Measurements from ENCODE around the gene PRR36.
"Not testable (repeated sequence)": the region's sequence is repeated elsewhere in the genome, so short reads cannot be mapped to it uniquely, and the experiment has no call there.

Gene PRR36

GRCh38 chr19:7859831-7860713 lies 14.1 kb downstream of the PRR36 start:
- no peak overlapping the region for H3K4me3 ChIP-seq (ENCODE audit: low read length)
- DNase-seq (ENCODE audit: low read depth), result no peak
- TF ChIP-seq CTCF (conservative IDR thresholded peaks at IDR 0.05; ENCODE audit: low read depth, low read length), result no peak

DNA sequence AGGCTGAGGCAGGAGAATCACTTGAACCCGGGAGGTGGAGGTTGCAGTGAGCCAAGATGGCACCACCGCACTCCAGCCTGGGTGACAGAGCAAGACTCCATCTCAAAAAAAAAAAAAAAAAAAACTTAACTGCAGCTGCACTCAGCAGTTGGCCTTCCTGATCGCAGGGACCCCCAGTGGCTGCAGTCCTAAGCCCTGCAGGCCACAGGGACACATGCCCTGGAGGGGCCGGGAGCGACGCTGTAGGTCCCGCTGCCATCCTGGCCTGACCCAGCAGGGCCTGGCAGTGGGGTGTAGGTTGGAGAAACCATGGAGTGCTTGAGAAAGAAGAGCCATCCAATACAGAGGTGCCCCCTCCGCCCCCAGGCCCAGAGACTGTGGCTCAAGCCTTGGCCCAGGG lies 15.1 kb downstream of the PRR36 start:
- not testable (repeated sequence) for H3K4me3 ChIP-seq (ENCODE audit: low read length); DNase-seq (ENCODE audit: low read depth)

- DNase-seq (ENCODE audit: low read depth), result no peak
- TF ChIP-seq CTCF (conservative IDR thresholded peaks at IDR 0.05; ENCODE audit: low read depth, low read length), result no peak
- no peak overlapping the region for H3K4me3 ChIP-seq (ENCODE audit: low read length)
Measured at GRCh38 chr19:7858109-7858770, 15.9 kb downstream of the PRR36 start.

- no peak for DNase-seq (ENCODE audit: low read depth)
- TF ChIP-seq CTCF (conservative IDR thresholded peaks at IDR 0.05; ENCODE audit: low read depth, low read length), result no peak
- no peak overlapping the region for H3K4me3 ChIP-seq (ENCODE audit: low read length)
Measured at GRCh38 chr19:7857727-7858108, 16.5 kb downstream of the PRR36 start.

- no peak for TF ChIP-seq CTCF (conservative IDR thresholded peaks at IDR 0.05; ENCODE audit: low read depth, low read length)
- no peak for DNase-seq (ENCODE audit: low read depth)
- no peak overlapping the region for H3K4me3 ChIP-seq (ENCODE audit: low read length)
Measured at GRCh38 chr19:7856679-7857663, 17.2 kb downstream of the PRR36 start.

DNA sequence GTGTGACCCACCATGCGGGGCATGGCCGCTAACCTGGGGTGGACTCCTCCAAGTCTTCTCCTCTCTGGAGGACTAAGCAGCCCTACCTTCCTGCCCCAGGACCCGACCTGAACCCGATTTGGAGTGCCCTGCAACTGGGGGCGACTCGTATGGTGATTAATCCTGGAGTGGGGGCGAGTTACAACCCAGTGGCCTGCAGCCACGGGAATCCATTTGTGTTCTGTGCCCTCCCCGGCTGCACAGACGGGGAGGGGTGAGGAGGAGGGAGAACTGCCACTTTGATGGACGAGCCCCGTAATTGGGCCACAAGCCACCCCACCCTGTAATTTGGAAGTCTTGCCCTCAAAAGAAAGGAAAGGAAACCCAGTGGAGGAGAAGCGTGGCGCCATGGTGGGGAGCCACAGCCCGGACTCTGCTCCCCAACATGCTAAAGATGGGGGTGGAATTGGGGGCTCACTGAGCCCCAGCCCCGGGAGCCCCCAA lies 18.0 kb downstream of the PRR36 start:
- H3K4me3 ChIP-seq (ENCODE audit: low read length), result no peak overlapping the region
- no peak for DNase-seq (ENCODE audit: low read depth)
- TF ChIP-seq CTCF (conservative IDR thresholded peaks at IDR 0.05; ENCODE audit: low read depth, low read length), result no peak

Data from retinal pigment epithelial cell (primary cell).